PC-3 (cell line): ENCODE results near the gene XRCC2. TPM values are rescaled to one million over a fixed set of nuclear protein-coding genes. Genes with fewer than 3 reads are reported as not detected.

Source experiments
- ATAC-seq: fragments of 200-7000 bp; cut with Tn5 transposase; 2 replicates; pipeline ENCODE4 v1.9.1; 2020; ENCODE audit warnings: mild to moderate bottlenecking, moderate library complexity
- BruUV-seq: library from RNA; stranded (reverse); fragments of 400-500 nt; replicated peaks from 2 replicates; lab custom pipeline; 2021; lab: Mats Ljungman, UMichigan
- CTCF ChIA-PET: fragments of 300-600 bp; sonication (Branson Sonifier 250); formaldehyde crosslinking; loops from one replicate; lab custom pipeline; 2022; ENCODE audit warnings: antibody characterized with exemption; lab: Charles Lee
- POLR2A ChIA-PET: fragments of 300-600 bp; sonication (Branson Sonifier 250); formaldehyde crosslinking; loops from one replicate; lab custom pipeline; 2022; ENCODE audit warnings: antibody characterized with exemption; ENCODE audit not compliant: unreplicated experiment; lab: Charles Lee
- DNase-seq: peaks from one replicate; pipeline ENCODE4 v3.0.0-alpha.2; 2015
- H2AFZ ChIP-seq: fragments of 300-600 bp; sonication (generic); 2 replicates; pipeline ENCODE4 v1.6.0; 2016; ENCODE audit warnings: antibody characterized with exemption, low read length
- H3F3A ChIP-seq: fragments of 300-600 bp; sonication (generic); one replicate; pipeline ENCODE4 v1.6.0; 2017; ENCODE audit warnings: antibody characterized with exemption, low read length, control low read depth, mild to moderate bottlenecking; ENCODE audit not compliant: unreplicated experiment
- H3K27ac ChIP-seq: fragments of 300-600 bp; sonication (generic); 2 replicates; pipeline ENCODE4 v1.5.1; 2016; ENCODE audit warnings: mild to moderate bottlenecking, low read length
- H3K27me3 ChIP-seq: fragments of 300-600 bp; sonication (generic); 2 replicates; pipeline ENCODE4 v1.6.1; 2016; ENCODE audit warnings: low read length, mixed read lengths
- H3K36me3 ChIP-seq: fragments of 300-600 bp; sonication (generic); 2 replicates; pipeline ENCODE4 v1.6.1; 2016; ENCODE audit warnings: low read depth, mixed run types, low read length, mixed read lengths
- H3K4me1 ChIP-seq: fragments of 300-600 bp; sonication (generic); 2 replicates; pipeline ENCODE4 v1.5.1; 2016; ENCODE audit warnings: low read length; ENCODE audit not compliant: insufficient read depth
- H3K4me2 ChIP-seq: fragments of 300-600 bp; sonication (generic); 2 replicates; pipeline ENCODE4 v1.6.0; 2016; ENCODE audit warnings: low read length
- H3K4me3 ChIP-seq: fragments of 300-600 bp; sonication (generic); 2 replicates; pipeline ENCODE4 v1.5.1; 2016; ENCODE audit warnings: mild to moderate bottlenecking, low read length, mixed read lengths
- H3K79me2 ChIP-seq: fragments of 300-600 bp; sonication (generic); 2 replicates; pipeline ENCODE4 v1.6.1; 2017; ENCODE audit warnings: low read length, mixed read lengths
- H3K9ac ChIP-seq: fragments of 300-600 bp; sonication (generic); 2 replicates; pipeline ENCODE4 v1.6.0; 2016; ENCODE audit warnings: mild to moderate bottlenecking, low read length
- H3K9me2 ChIP-seq: fragments of 300-600 bp; sonication (generic); replicated peaks from 2 replicates; pipeline ENCODE4 v1.6.1; 2016; ENCODE audit warnings: mixed run types, low read length, mixed read lengths
- H3K9me3 ChIP-seq: fragments of 300-600 bp; sonication (generic); 2 replicates; pipeline ENCODE4 v1.6.1; 2016; ENCODE audit warnings: low read length, mixed read lengths
- H4K20me1 ChIP-seq: fragments of 300-600 bp; sonication (generic); 2 replicates; pipeline ENCODE4 v1.6.1; 2016; ENCODE audit warnings: low read length, mixed read lengths
- EZH2 ChIP-seq: fragments of 300-600 bp; sonication (generic); IDR thresholded peaks from one replicate; pipeline ENCODE4 v1.6.1; 2017; ENCODE audit warnings: antibody characterized with exemption, mild to moderate bottlenecking, low read length; ENCODE audit not compliant: unreplicated experiment
- EZH2phosphoT487 ChIP-seq: fragments of 300-600 bp; sonication (generic); IDR thresholded peaks from 2 replicates; pipeline ENCODE4 v1.6.1; 2018; ENCODE audit warnings: mild to moderate bottlenecking, antibody characterized with exemption, low read length, borderline replicate concordance
- intact Hi-C: fragments of 100-400 bp; cut with micrococcal nuclease; formaldehyde crosslinking; loops from 2 replicates; pipeline ENCODE4 v1.9.0; 2023
- total RNA-seq: library from RNA; depleted of rRNA; stranded (reverse); fragments of >200 nt; gene quantifications from 2 replicates; pipeline ENCODE4 v1.2.3, GENCODE V29; 2014
- TF ChIP-seq, protein P1 (sequence below): fragments of 300-600 bp; sonication (generic); conservative IDR thresholded peaks from 2 replicates; pipeline ENCODE4 v1.5.1; 2017; ENCODE audit warnings: antibody characterized with exemption, low read depth, mild to moderate bottlenecking, low read length

XRCC2 gene
- total RNA-seq, 1 experiment from 2014 or later: 18.7 TPM

- no peaks in the 10 kb centered on the region for H3K9me3 ChIP-seq
- no peaks in the 10 kb centered on the region for H4K20me1 ChIP-seq
- no peak overlapping the region for H3K9ac ChIP-seq
- intact Hi-C loops: no loop called here
- H2AFZ ChIP-seq: no peak overlapping the region
- H3F3A ChIP-seq: no peaks in the 10 kb centered on the region
- no peaks in the 10 kb centered on the region for H3K9me2 ChIP-seq
- POLR2A ChIA-PET: no interaction called here
- no peak overlapping the region for H3K4me3 ChIP-seq
- no peak overlapping the region for H3K27ac ChIP-seq
- H3K4me1 ChIP-seq: no peaks in the 10 kb centered on the region
- TF ChIP-seq EZH2 (no peak), EZH2phosphoT487 (no peak)
- TF ChIP-seq, protein P1, sequence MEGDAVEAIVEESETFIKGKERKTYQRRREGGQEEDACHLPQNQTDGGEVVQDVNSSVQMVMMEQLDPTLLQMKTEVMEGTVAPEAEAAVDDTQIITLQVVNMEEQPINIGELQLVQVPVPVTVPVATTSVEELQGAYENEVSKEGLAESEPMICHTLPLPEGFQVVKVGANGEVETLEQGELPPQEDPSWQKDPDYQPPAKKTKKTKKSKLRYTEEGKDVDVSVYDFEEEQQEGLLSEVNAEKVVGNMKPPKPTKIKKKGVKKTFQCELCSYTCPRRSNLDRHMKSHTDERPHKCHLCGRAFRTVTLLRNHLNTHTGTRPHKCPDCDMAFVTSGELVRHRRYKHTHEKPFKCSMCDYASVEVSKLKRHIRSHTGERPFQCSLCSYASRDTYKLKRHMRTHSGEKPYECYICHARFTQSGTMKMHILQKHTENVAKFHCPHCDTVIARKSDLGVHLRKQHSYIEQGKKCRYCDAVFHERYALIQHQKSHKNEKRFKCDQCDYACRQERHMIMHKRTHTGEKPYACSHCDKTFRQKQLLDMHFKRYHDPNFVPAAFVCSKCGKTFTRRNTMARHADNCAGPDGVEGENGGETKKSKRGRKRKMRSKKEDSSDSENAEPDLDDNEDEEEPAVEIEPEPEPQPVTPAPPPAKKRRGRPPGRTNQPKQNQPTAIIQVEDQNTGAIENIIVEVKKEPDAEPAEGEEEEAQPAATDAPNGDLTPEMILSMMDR: no peak
- ATAC-seq (no peak), DNase-seq (no peak)
- H3K79me2 ChIP-seq: no peaks in the 10 kb centered on the region
- CTCF ChIA-PET: no interaction called here
- H3K27me3 ChIP-seq: no peaks in the 10 kb centered on the region
- H3K4me2 ChIP-seq: no peak overlapping the region
- no peaks in the 10 kb centered on the region for H3K36me3 ChIP-seq
- no TSS peak for BruUV-seq
Observed at GRCh38 chr7:152617056-152617455, 58.9 kb downstream of the XRCC2 start.

- TF ChIP-seq, protein P1: no peak
- TF ChIP-seq EZH2phosphoT487: no peak
- TF ChIP-seq EZH2: no peak
- intact Hi-C loops: no loop called here
- no peak for DNase-seq
- ChIA-PET CTCF (no interaction called here), POLR2A (no interaction called here)
- no peaks in the 10 kb centered on the region for H3K27me3 ChIP-seq
- ATAC-seq: no peak; the same call in 1 of the 2 replicates
- H3K9me2 ChIP-seq: no peaks in the 10 kb centered on the region
- H3K4me3 ChIP-seq: no peak overlapping the region
- H3K36me3 ChIP-seq: no peaks in the 10 kb centered on the region
- no peak overlapping the region for H3K4me2 ChIP-seq
- H3K4me1 ChIP-seq: no peaks in the 10 kb centered on the region
- no TSS peak for BruUV-seq
- H2AFZ ChIP-seq: no peak overlapping the region; the same call in 1 of the 2 replicates
- H3K79me2 ChIP-seq: no peaks in the 10 kb centered on the region
- no peak overlapping the region for H3K27ac ChIP-seq
- H3K9ac ChIP-seq: no peak overlapping the region
- no peaks in the 10 kb centered on the region for H4K20me1 ChIP-seq
- no peaks in the 10 kb centered on the region for H3F3A ChIP-seq
- no peaks in the 10 kb centered on the region for H3K9me3 ChIP-seq
Observed at GRCh38 chr7:152615031-152615741, 60.8 kb downstream of the XRCC2 start.

GRCh38 chr7:152608656-152609055 is 67.3 kb downstream of the XRCC2 start:
- ATAC-seq: no peak
- H3K9me3 ChIP-seq: no peaks in the 10 kb centered on the region
- H3K27me3 ChIP-seq: no peaks in the 10 kb centered on the region
- no peak for DNase-seq
- BruUV-seq: no TSS peak
- H3K9ac ChIP-seq: no peak overlapping the region
- H3K9me2 ChIP-seq: no peaks in the 10 kb centered on the region
- no peaks in the 10 kb centered on the region for H3F3A ChIP-seq
- H2AFZ ChIP-seq: no peak overlapping the region
- no peak overlapping the region for H3K4me2 ChIP-seq
- H3K4me1 ChIP-seq: no peaks in the 10 kb centered on the region
- intact Hi-C loops: no loop called here
- H3K4me3 ChIP-seq: no peak overlapping the region
- TF ChIP-seq EZH2: no peak
- no peak for TF ChIP-seq EZH2phosphoT487
- TF ChIP-seq, protein P1: no peak
- ChIA-PET POLR2A (no interaction called here), CTCF (no interaction called here)
- no peaks in the 10 kb centered on the region for H3K36me3 ChIP-seq
- no peaks in the 10 kb centered on the region for H4K20me1 ChIP-seq
- no peaks in the 10 kb centered on the region for H3K79me2 ChIP-seq
- no peak overlapping the region for H3K27ac ChIP-seq
